ENCODE data around the gene MAP2K2. TPM values are rescaled to one million over a fixed set of nuclear protein-coding genes. Genes with fewer than 3 reads are reported as not detected.

The MAP2K2 gene
- total and polyA plus RNA-seq, 2 donors (not counting 3 experiments of a cell fraction or from before 2014, with no cell fraction given): 126 to 171 TPM

- no peak overlapping the region for H3K4me3 ChIP-seq (replicated peaks in 1 of 3; ENCODE audit: insufficient read depth in 1 of 3, low read depth in 1 of 3, low read length in 3 of 3)
- no peaks in the 10 kb centered on the region for H3K27me3 ChIP-seq (ENCODE audit: control insufficient read depth in 2 of 2, insufficient read depth in 2 of 2, low read length in 2 of 2)
- H3K79me2 ChIP-seq (ENCODE audit: control insufficient read depth, insufficient read depth, low read length): no peaks in the 10 kb centered on the region
- no peak overlapping the region for H3K4me2 ChIP-seq (ENCODE audit: insufficient read depth, low read length)
- H3K36me3 ChIP-seq (ENCODE audit: control insufficient read depth in 2 of 2, extremely low read depth in 1 of 2, insufficient read depth in 2 of 2, low read length in 2 of 2): no peaks in the 10 kb centered on the region
- H3K9me1 ChIP-seq (replicated peaks; ENCODE audit: control insufficient read depth, extremely low read depth, insufficient read depth, low read length): no peaks in the 10 kb centered on the region
- peak; percentile 51 for DNase-seq (ENCODE audit: low read depth, low spot score)
- H3K4me1 ChIP-seq (ENCODE audit: control insufficient read depth, extremely low read depth, insufficient read depth, low read length): no peaks in the 10 kb centered on the region
- POLR2A ChIA-PET: interaction anchor here (0.7 kb wide), 1 partner anchor 152 kb away, joined by 3 read pairs; no protein-coding TSS in a partner anchor
- no peaks in the 10 kb centered on the region for H3K9me3 ChIP-seq (replicated peaks; ENCODE audit: control insufficient read depth, insufficient read depth, low read length)
- FAIRE-seq: peak; percentile 86
- dilution Hi-C loops (cut with MboI; ENCODE audit: extremely low pct_ligation_motif_present, low sequenced_read_pairs): no loop called here
- H2AFZ ChIP-seq (ENCODE audit: low read depth, low read length): no peak overlapping the region
- TF ChIP-seq FOS (IDR thresholded peaks at IDR 0.05; ENCODE audit: borderline replicate concordance, insufficient read depth, low read length) (no peak), CTCF (IDR thresholded peaks at IDR 0.05; ENCODE audit: extremely low read depth in 1 of 2, insufficient read depth in 1 of 2, low read depth in 1 of 2, low read length in 2 of 2) (peak; percentile 40 to 73)
- no TSS peak for BruUV-seq (replicated peaks)
- CTCF ChIA-PET: interaction anchor here (0.6 to 3.0 kb wide), 71 partner anchors 8 to 1580 kb away, joined by 3 to 79 read pairs (median 5); partner anchors contain the start of genes CATSPERD, CREB3L3, EEF2 and MAP2K2
- intact Hi-C loops (cut with micrococcal nuclease): loop anchor here (1.0 kb wide), 2 partner anchors 16 to 64 kb away; partner anchors contain the start of gene MAP2K2
- H3K9ac ChIP-seq (replicated peaks; ENCODE audit: extremely low read depth, insufficient read depth, low read length): no peak overlapping the region
- H4K20me1 ChIP-seq (replicated peaks; ENCODE audit: control insufficient read depth, extremely low read depth, insufficient read depth, low read length): no peaks in the 10 kb centered on the region
- H3K27ac ChIP-seq (ENCODE audit: insufficient read depth, low read depth, low read length): no peak overlapping the region
These were observed 16.4 kb upstream of the MAP2K2 start for GRCh38 chr19:4140237-4140711.

GRCh38 chr19:4139614-4140236, 15.8 kb upstream of the MAP2K2 start:
- no peak overlapping the region for H3K9ac ChIP-seq (replicated peaks; ENCODE audit: extremely low read depth, insufficient read depth, low read length)
- no peak overlapping the region for H3K4me3 ChIP-seq (replicated peaks in 1 of 3; ENCODE audit: insufficient read depth in 1 of 3, low read depth in 1 of 3, low read length in 3 of 3)
- no peak overlapping the region for H3K4me2 ChIP-seq (ENCODE audit: insufficient read depth, low read length)
- intact Hi-C loops (cut with micrococcal nuclease) (loop anchor here (1.0 to 2.0 kb wide), 3 partner anchors 15 to 73 kb away; partner anchors contain the start of genes MAP2K2 and ZBTB7A), dilution Hi-C loops (cut with MboI; ENCODE audit: extremely low pct_ligation_motif_present, low sequenced_read_pairs) (no loop called here)
- CTCF ChIA-PET: interaction anchor here (0.6 to 3.0 kb wide), 68 partner anchors 8 to 309 kb away, joined by 3 to 79 read pairs (median 6); partner anchors contain the start of genes CREB3L3, EEF2, MAP2K2 and STAP2
- H2AFZ ChIP-seq (ENCODE audit: low read depth, low read length): no peak overlapping the region
- no peaks in the 10 kb centered on the region for H3K36me3 ChIP-seq (ENCODE audit: control insufficient read depth in 2 of 2, extremely low read depth in 1 of 2, insufficient read depth in 2 of 2, low read length in 2 of 2)
- H3K27me3 ChIP-seq (ENCODE audit: control insufficient read depth in 2 of 2, insufficient read depth in 2 of 2, low read length in 2 of 2): peaks cover 0 to under 1% of the 10 kb centered on the region in 2 experiments
- DNase-seq (ENCODE audit: low read depth, low spot score): peak; percentile 63
- no peaks in the 10 kb centered on the region for H4K20me1 ChIP-seq (replicated peaks; ENCODE audit: control insufficient read depth, extremely low read depth, insufficient read depth, low read length)
- H3K4me1 ChIP-seq (ENCODE audit: control insufficient read depth, extremely low read depth, insufficient read depth, low read length): no peaks in the 10 kb centered on the region
- no peak overlapping the region for H3K27ac ChIP-seq (ENCODE audit: insufficient read depth, low read depth, low read length)
- H3K79me2 ChIP-seq (ENCODE audit: control insufficient read depth, insufficient read depth, low read length): no peaks in the 10 kb centered on the region
- BruUV-seq (replicated peaks): no TSS peak
- POLR2A ChIA-PET: interaction anchor here (0.7 kb wide), 1 partner anchor 151 kb away, joined by 3 read pairs; no protein-coding TSS in a partner anchor
- TF ChIP-seq CTCF (IDR thresholded peaks at IDR 0.05; ENCODE audit: extremely low read depth in 1 of 2, insufficient read depth in 1 of 2, low read depth in 1 of 2, low read length in 2 of 2) (peak; percentile 90), POLR2A (IDR thresholded peaks at IDR 0.05; ENCODE audit: low read depth, low read length) (no peak)
- peak; percentile 83 for FAIRE-seq
- H3K9me3 ChIP-seq (replicated peaks; ENCODE audit: control insufficient read depth, insufficient read depth, low read length): no peaks in the 10 kb centered on the region
- H3K9me1 ChIP-seq (replicated peaks; ENCODE audit: control insufficient read depth, extremely low read depth, insufficient read depth, low read length): no peaks in the 10 kb centered on the region

Data from endothelial cell of umbilical vein (primary cell).